Neural progenitor cell (in vitro differentiated cells): ENCODE measurements around the gene ATP6V0C.

ENCODE experiments used
- EZH2 ChIP-seq: fragments of 200-600 bp; sonication (generic); IDR thresholded peaks from 2 replicates; pipeline ENCODE4 v1.6.1; 2017; ENCODE audit warnings: antibody characterized with exemption, mild to moderate bottlenecking, moderate library complexity
- TF ChIP-seq, protein P1 (sequence below): fragments of 200-600 bp; sonication (generic); IDR thresholded peaks from 2 replicates; pipeline ENCODE4 v1.5.1; 2017; ENCODE audit warnings: antibody characterized with exemption, mild to moderate bottlenecking

DNA sequence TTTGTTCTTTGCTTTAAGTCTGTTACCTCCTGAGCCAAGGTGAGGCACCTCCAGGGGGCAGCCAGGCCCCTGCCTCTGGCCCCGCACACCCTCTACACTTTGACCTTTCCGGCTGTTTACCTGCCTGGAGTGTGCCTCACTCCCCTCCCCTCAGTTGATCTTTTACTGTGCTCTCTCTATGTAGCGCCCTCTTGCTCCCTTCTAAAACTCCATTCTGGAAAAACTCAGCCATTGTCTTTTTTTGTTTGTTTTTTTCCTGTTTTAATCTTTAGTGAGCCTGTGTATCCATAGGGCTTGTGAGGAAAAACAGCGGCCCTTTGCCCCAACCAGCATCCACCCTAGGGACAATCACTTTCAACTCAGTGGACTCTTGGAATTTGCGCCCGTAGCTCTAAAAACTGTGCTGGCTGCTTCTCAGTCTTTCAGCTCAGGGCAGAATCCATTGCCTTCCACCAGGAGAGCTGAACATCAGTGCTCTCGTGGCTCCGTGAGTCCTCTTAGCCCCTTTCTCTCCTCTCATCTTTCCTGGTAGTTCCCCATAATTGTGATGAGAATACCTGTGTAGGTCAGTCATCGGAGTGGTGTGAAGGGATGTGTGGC lies 10.7 kb downstream of the ATP6V0C start:
- TF ChIP-seq, protein P1, sequence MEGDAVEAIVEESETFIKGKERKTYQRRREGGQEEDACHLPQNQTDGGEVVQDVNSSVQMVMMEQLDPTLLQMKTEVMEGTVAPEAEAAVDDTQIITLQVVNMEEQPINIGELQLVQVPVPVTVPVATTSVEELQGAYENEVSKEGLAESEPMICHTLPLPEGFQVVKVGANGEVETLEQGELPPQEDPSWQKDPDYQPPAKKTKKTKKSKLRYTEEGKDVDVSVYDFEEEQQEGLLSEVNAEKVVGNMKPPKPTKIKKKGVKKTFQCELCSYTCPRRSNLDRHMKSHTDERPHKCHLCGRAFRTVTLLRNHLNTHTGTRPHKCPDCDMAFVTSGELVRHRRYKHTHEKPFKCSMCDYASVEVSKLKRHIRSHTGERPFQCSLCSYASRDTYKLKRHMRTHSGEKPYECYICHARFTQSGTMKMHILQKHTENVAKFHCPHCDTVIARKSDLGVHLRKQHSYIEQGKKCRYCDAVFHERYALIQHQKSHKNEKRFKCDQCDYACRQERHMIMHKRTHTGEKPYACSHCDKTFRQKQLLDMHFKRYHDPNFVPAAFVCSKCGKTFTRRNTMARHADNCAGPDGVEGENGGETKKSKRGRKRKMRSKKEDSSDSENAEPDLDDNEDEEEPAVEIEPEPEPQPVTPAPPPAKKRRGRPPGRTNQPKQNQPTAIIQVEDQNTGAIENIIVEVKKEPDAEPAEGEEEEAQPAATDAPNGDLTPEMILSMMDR = no peak
- TF ChIP-seq EZH2 = no peak
